ENCODE data around the gene MLC1. TPM values are rescaled to one million over a fixed set of nuclear protein-coding genes. Genes with fewer than 3 reads are reported as not detected.

The MLC1 gene
- total and polyA plus RNA-seq, 8 donors, result 0.04 to 0.16 (median 0.04) TPM; not detected in 4

- WGBS, 2 donors, result 66 to 79% methylated on average over 24 of the region's 24 CpGs
- Histone ChIP-seq H3K27ac (no peak overlapping the region), H3K27me3 (no peaks in the 10 kb centered on the region), H3K4me1 (no peaks in the 10 kb centered on the region), H3K36me3 (no peaks in the 10 kb centered on the region), H3K9me3 (no peaks in the 10 kb centered on the region), H3K4me3 (no peak overlapping the region)
- intact Hi-C loops (cut with DNase I), result loop anchor here in 2 of 3 donors (10.0 kb wide), 2 partner anchors 107 to 267 kb away; no protein-coding TSS in a partner anchor
- ATAC-seq (no peak), DNase-seq (peak in 1 of 6 donors; percentile 52), FAIRE-seq (no peak)
- TF ChIP-seq CTCF (IDR thresholded peaks at IDR 0.05), result no peak
These were observed 52.9 kb downstream of the MLC1 start for GRCh38 chr22:50032109-50032871.

DNA sequence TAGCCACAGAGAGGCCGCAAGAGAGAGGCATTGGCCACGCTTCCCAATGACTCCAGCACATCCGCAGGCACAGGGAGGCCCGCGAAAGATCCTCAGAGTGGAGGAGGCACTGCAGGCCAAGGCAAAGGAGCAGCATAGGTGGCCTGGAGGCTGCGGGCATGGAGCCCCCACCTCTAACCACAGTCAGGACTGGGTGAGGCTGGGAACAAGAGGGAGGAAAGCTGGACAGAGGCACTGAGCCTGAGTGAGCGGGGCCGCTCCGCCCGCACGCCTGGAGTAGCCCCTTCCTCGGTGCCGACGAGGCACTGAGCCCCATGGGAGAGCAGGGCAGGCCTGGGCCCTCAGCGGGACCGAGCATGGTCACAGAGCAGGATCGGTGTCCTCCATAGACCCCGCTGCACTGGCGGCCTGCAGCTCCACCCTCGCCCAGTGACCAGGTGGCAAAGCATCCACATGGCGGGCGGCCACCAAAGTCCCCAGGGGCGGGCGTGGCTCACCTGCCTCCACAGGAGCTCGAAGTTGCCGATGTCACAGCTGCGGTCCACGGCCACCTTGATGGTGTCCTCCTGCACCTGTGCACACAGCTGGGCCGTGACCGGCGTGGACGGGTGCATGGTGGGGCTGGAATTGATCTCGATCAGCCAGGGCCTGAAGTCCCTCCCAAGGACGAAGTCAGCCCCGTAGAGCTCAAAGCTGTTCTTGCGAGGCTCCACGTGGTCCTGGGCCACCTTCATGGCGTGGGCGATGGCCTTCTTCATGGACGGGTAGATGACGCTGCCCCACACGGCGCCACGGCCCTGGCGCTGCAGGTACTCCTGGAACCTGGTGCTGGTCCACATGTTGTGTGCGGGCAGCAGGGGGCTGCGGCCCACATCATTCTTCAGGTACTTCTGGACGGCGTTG is 53.8 kb downstream of the MLC1 start:
- 74 to 88% methylated on average over 49 of the region's 49 CpGs for WGBS, 2 donors
- DNase-seq, result peak in 2 of 6 donors; percentile 57 to 78
- Histone ChIP-seq H3K36me3 (no peaks in the 10 kb centered on the region), H3K4me1 (no peaks in the 10 kb centered on the region), H3K27ac (no peak overlapping the region), H3K27me3 (no peaks in the 10 kb centered on the region), H3K4me3 (no peak overlapping the region), H3K9me3 (no peaks in the 10 kb centered on the region)
- no peak for FAIRE-seq
- intact Hi-C loops (cut with DNase I), result loop anchor here (2.0 to 10.0 kb wide), 3 partner anchors 103 to 267 kb away; no protein-coding TSS in a partner anchor
- TF ChIP-seq CTCF (IDR thresholded peaks at IDR 0.05), result no peak
- no peak for ATAC-seq

GRCh38 chr22:50030297-50031188 is 54.7 kb downstream of the MLC1 start:
- Histone ChIP-seq H3K27ac (no peak overlapping the region), H3K27me3 (no peaks in the 10 kb centered on the region), H3K9me3 (no peaks in the 10 kb centered on the region), H3K4me3 (no peak overlapping the region), H3K36me3 (no peaks in the 10 kb centered on the region), H3K4me1 (no peaks in the 10 kb centered on the region)
- no peak for FAIRE-seq
- ATAC-seq, result peak; percentile 89 to 98 (median 97)
- peak; percentile 35 to 91 (median 75) for TF ChIP-seq CTCF (IDR thresholded peaks at IDR 0.05)
- peak; percentile 43 to 93 (median 80) for DNase-seq
- 14 to 15% methylated on average over 43 to 52 of the region's 52 CpGs for WGBS, 2 donors
- intact Hi-C loops (cut with DNase I), result loop anchor here (2.0 to 10.0 kb wide), 3 partner anchors 102 to 266 kb away; no protein-coding TSS in a partner anchor

DNA sequence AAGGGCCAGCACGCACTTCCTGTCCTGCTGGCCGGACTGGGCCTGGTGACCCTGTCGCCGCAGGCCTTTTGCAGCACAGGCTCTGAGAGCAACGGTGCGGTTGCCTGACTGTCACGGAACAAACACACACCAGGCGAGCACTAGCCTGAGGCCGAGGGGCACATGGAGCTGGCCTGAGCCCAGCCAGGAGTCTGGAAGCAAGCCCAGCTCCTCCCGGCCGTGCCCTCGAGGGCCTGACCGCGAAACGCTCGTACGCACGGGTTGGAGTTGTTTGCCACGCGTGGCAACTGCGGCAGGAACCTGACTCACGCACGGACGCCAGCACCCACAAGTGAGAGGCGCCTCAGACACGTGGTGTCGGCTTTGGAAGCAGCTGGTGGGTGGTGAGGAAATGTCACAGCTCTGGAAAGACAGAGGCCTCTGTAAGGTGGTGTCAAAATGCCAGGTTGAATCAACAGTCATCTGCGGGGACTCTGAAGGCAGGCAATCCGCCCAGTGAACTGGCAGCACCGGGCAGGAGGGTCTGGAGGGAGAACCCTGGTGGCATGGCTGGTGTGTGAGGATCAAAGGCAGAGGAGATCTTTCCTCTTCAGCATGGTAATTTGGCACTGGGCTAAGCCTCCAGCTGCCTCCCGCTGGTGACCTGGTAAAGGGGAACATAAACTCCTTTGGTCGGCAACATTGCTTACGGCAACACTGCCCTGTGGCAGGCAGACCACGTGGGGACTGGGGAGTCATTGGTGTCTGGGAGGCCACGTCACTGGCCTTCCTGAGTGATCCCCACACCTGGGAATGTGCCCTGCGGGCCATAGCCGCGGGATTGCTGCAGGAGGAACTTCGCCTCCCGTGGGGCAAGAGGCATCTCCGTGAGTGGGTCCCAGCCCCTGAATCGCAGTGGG is 57.3 kb downstream of the MLC1 start:
- no peak for TF ChIP-seq CTCF (IDR thresholded peaks at IDR 0.05)
- no peak overlapping the region for H3K27ac ChIP-seq
- DNase-seq (peak in 1 of 6 donors; percentile 64), FAIRE-seq (no peak), ATAC-seq (no peak)
- 60 to 67% methylated on average over 42 of the region's 42 CpGs for WGBS, 2 donors
- intact Hi-C loops (cut with DNase I), result no loop called here
- H3K27me3 ChIP-seq, result peaks cover 0 to 2% (median 0%) of the 10 kb centered on the region in 4 donors
- no peaks in the 10 kb centered on the region for H3K9me3 ChIP-seq
- no peaks in the 10 kb centered on the region for H3K4me1 ChIP-seq
- no peak overlapping the region for H3K4me3 ChIP-seq
- no peaks in the 10 kb centered on the region for H3K36me3 ChIP-seq
